NCI-H1436 (cell line): ENCODE measurements around the gene L3MBTL1.

ENCODE experiments used
- DNase-seq: peaks from one replicate; lab custom pipeline; 2025; lab: John Stamatoyannopoulos, UW

The L3MBTL1 gene

DNA sequence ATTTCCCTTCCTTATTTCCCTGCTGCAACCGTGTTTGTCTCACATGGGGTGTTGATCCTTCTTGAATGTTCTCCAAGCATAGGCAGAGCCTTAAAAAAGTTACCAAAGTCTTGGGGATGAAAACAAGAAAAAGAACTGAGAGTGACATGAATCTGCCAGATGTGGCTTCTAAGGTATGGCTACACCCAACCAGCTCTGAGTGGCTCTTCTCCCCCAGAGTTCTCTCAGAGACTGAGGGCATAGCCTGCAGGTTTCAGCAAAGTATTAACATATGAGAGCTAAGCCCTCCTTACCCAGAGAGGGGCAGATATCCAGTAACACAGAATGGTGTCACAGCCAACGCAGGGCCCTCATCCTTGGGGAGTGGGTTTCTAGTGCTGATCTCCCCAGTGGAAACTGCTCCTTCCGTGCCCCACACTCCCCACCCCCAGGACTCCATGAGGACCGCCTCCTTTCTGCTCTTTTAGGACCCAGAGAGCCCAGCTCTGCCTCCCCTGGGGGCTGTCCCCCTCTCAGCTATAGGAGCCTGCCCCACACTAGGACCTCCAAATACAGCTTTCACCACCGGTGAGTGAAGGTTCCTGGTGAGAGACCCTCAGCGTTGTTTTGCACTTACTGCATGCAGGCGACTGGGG is 28.0 kb downstream of the L3MBTL1 start:
- no peak for DNase-seq

DNA sequence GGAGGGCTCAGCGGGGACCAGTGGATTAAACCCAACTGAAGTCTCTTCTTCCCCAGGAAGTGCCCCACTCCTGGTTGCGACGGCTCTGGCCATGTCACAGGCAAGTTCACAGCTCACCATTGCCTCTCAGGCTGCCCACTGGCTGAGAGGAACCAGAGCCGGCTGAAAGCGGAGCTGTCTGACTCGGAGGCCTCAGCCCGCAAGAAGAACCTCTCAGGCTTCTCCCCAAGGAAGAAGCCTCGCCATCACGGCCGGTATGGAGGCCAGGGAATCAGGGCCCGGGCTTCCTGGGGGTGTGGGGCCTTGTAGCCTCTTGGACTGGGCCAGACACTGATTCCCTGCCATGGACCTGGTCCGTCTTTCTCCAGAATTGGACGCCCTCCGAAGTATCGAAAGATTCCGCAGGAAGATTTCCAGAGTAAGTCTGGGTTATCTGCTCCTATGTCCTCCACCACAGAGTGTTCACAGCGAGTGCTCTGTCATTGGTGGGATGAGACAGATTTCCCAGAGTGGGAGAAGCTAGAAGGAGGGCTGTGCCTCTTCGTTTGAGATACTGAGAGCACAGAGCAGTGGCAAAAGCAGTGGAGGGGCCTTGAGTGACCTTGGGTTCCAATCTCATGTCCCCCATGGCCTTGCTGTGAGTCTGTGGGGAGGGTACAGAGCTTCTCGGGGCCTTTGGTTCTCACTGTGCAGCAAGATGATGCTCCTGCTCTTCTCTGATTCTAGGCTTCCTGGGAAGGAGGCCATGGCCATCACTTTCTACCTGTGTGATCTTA is 28.7 kb downstream of the L3MBTL1 start:
- no peak for DNase-seq

GRCh38 chr20:43536817-43537440 is 29.4 kb downstream of the L3MBTL1 start:
- no peak for DNase-seq

GRCh38 chr20:43537921-43538877 is 30.7 kb downstream of the L3MBTL1 start:
- DNase-seq, result peak; percentile 11

DNA sequence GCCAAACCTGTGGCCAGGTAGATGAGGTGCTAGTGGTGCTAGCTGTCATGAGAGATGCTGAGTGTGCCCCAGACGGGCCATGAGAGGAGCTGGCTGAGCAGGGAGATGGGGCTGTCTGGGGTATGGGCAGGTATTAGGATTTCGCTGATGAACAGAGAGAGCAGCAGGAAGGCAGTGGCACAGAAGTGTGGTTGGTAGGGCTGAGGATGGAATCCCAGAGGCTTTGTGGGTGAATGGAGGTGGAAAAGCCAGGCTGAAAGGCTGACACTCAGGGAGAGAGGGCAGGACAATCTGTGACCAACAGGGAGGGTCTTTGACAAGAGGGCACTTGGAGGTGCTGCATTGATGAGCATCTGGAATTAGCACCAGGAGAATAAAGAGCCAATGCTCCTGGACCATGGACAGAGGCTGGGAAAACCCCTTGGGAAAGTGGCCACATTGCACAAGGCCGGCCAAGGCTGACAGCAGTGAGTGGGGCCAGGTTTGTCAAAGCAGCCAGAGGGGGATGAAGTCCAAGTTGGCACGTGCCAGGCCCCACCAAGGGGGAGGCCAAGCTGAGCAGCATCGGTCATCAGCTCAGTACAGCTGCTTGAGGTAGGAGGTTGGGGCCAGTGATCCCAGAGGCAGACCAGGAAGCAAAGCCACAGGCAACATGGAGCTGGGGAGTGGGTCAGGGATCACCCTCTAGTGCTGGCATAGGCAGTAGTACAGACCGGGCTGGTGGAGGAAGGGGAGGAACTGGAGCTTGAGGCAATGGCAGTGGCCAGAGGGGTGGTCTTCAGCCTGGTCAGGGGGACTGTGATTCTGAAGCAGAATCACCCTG is 31.6 kb downstream of the L3MBTL1 start:
- DNase-seq, result no peak

GRCh38 chr20:43539975-43540672 is 32.6 kb downstream of the L3MBTL1 start:
- DNase-seq, result no peak

DNA sequence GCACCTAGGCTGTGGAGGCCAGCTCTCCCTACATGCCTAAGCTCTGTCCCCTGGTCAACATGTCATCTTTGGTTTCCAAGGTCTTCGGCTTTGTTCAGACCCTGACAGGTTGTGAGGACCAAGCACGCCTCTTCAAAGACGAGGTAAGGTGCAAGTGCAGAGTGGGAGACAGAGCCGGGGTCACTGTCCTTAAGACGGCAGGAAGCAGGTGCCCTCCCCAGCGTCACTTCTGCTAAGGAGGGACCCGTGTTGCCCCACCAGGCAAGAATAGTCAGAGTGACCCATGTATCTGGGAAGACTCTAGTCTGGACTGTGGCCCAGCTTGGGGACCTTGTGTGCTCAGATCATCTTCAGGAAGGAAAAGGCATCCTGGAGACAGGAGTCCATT is 33.2 kb downstream of the L3MBTL1 start:
- DNase-seq, result no peak

DNA sequence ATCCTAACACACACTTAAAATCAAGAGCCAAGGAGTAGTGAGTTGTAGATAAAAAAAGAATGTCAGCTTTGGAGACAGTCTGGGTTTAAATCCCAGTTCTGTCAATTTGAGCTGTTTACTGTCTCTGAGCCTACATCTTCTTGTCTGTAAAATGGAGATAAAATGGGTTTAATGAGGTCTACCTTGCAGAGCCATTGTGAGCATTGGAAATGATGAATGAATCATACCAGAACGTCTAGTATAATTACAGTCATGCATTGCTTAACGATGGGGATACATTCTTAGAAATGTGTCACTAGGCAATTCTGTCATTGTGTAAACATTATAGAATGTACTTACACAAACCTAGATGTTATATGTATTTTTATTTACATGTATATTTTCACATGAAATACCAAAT is 33.7 kb downstream of the L3MBTL1 start:
- DNase-seq, result no peak

GRCh38 chr20:43542161-43542560 is 34.7 kb downstream of the L3MBTL1 start:
- no peak for DNase-seq

DNA sequence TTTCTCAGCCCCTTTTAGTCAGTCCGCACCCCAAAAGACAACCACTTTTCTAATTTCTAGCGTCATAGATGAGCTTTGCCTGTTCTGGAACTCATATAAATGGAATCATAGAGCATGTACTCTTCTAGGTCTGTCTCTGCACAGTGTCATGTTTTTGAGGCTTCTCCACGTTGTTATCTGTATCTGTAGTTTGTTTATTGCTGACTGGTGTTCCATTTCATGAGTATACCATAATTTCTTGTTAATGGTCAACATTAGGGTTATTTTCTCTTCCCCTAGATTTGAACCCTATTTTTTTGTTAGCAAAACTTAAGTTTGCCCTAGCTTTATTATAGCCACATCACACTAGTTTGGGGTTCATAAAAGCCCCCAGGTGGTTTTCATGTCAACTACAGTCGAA is 35.2 kb downstream of the L3MBTL1 start:
- no peak for DNase-seq

DNA sequence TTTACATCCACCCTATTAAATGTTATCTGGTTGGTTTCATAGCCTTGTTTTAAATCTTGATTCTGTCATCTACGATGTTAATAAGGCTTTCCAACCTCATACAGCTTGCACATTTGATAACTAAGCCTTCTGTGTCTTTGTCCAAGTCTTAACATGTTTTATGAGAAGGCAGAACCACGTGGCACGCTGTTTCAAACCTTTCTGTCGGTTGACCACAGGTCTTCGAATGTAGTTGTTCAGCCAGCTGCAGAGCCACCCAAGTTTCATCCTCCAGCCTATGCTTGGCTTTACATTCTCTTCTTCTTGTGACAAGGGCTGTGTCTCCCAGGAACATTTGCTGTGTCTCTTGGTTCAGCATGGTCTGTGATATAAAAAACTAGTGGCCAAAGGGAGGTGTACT is 35.6 kb downstream of the L3MBTL1 start:
- DNase-seq, result no peak

DNA sequence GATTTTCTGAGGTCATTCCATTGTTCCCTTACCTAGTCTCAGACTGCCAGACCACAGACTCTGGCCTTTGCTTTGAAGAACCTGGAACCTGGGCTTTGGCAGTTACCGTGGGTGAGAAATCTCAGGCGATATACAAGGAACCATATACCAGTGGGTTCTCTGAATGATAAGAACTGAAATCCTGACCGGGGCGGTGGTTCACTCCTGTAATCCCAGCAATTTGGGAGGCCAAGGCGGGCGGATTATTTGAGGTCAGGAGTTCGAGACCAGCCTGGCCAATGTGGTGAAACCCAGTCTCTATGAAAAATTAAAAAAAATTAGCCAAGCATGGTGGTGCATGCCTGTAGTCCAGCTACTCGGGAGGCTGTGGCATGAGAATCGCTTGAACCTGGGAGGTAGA is 37.0 kb downstream of the L3MBTL1 start:
- no peak for DNase-seq

- no peak for DNase-seq
Observed at GRCh38 chr20:43545837-43546578, 38.5 kb downstream of the L3MBTL1 start.

GRCh38 chr20:43548273-43548880 is 40.9 kb downstream of the L3MBTL1 start:
- DNase-seq, result no peak

- no peak for DNase-seq
Observed at GRCh38 chr20:43549416-43550065, 42.0 kb downstream of the L3MBTL1 start.

GRCh38 chr20:43550456-43550855 is 43.0 kb downstream of the L3MBTL1 start:
- DNase-seq, result no peak

DNA sequence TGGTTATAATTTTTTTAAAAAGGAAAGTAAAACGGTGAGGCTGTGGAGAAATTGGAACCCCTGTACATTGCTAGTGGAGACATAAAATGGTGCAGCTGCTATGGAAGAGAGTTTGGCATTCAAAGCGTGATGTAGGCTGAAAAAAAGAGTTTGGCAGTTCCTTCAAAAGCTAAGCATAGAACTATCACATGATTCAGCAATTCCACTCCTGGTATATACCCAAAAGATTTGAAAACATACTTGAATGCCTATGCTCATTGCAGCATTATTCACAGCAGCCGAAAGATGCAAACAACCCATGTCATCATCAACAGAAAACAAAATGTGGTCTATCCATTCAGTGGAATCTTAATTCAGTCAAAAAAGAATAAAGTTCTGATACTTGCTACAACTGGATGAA is 46.9 kb downstream of the L3MBTL1 start:
- no peak for DNase-seq

DNA sequence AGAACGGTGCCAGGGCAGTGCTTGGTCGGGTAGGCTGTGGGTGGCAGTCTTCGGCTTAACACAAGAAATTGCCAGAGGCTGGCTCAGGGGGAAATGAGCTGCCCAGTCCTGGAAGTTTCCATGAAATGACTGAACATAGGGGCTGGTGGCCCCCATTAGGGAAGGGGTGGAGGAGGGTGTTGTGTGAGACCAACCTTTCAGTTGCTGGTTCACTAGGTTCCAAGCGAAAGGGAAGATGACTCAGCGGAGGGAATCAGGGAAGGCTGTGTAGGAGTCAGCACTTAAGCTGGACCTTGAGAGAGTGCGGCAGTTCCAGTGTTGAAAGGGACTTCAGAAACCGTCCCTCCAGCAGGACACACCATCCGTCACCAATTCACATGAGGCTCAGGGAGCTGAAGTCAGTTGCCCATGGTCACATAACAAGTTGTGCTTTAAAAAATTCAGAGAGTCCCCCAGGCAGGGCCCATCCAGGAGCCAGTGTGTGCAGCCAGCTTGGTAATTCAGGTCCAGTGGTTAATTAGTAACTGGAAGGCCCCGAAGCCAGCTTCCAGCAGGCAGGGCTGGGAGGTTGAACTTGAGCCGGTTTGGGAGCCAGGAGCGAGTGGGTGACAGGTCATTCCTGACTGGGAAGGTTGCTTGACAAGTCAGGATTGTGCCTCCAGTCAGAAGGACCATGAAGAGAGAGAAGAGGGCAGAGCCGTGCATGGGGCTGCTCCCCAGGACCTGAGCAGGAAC is 51.1 kb downstream of the L3MBTL1 start, which contains the start of gene SGK2:
Gene SGK2 (plus strand): TSS at position 616 of the 735 bp plus-strand sequence. CDS start 7,469 bp downstream, outside the sequence.
- DNase-seq, result no peak
